OCI-LY1 (cell line): ENCODE data around the gene THAP9.

Source experiments
- CTCF ChIP-seq: fragments of 200-600 bp; sonication (generic), shearing (Covaris generic); IDR thresholded peaks from 2 replicates; pipeline ENCODE4 v1.5.1; 2017; ENCODE audit warnings: mild to moderate bottlenecking, antibody characterized with exemption, low read length, moderate library complexity, mixed read lengths
- EZH2 ChIP-seq: fragments of 200-600 bp; sonication (generic), shearing (Covaris generic); IDR thresholded peaks from 2 replicates; pipeline ENCODE4 v1.8.0; 2017; ENCODE audit warnings: borderline replicate concordance, mixed run types, mild to moderate bottlenecking, antibody characterized with exemption, low read length, moderate library complexity, mixed read lengths

GRCh38 chr4:82868572-82868971 is 32.0 kb upstream of the THAP9 start:
- no peak for TF ChIP-seq CTCF
- TF ChIP-seq EZH2: no peak
